ENCODE measurements around the gene AGAP5. TPM values are rescaled to one million over a fixed set of nuclear protein-coding genes. Genes with fewer than 3 reads are reported as not detected.

AGAP5 gene
- total RNA-seq, 1 donor from 2014 or later, result 9.8 TPM

GRCh38 chr10:73650537-73651331 is 47.2 kb downstream of the AGAP5 start:
- no peak overlapping the region for H3K27ac ChIP-seq
- H3K9me3 ChIP-seq, result no peaks in the 10 kb centered on the region
- no peak for DNase-seq
- no peak for TF ChIP-seq CTCF (IDR thresholded peaks at IDR 0.05)
- peak; percentile 4 for ATAC-seq
- H3K27me3 ChIP-seq, result no peaks in the 10 kb centered on the region
- peaks cover 13% of the 10 kb centered on the region for H3K4me1 ChIP-seq
- H3K36me3 ChIP-seq, result no peaks in the 10 kb centered on the region
- intact Hi-C loops (cut with DNase I), result no loop called here
- no peak overlapping the region for H3K4me3 ChIP-seq

- Histone ChIP-seq H3K9me3 (no peaks in the 10 kb centered on the region), H3K36me3 (no peaks in the 10 kb centered on the region), H3K4me1 (peaks cover 13% of the 10 kb centered on the region), H3K27me3 (no peaks in the 10 kb centered on the region), H3K27ac (no peak overlapping the region), H3K4me3 (no peak overlapping the region)
- DNase-seq (no peak), ATAC-seq (no peak)
- intact Hi-C loops (cut with DNase I), result loop anchor here (5.0 kb wide), 1 partner anchor 123 kb away; no protein-coding TSS in a partner anchor
- no peak for TF ChIP-seq CTCF (IDR thresholded peaks at IDR 0.05)
Observed at GRCh38 chr10:73649876-73650536, 47.9 kb downstream of the AGAP5 start.

GRCh38 chr10:73648975-73649829 is 48.7 kb downstream of the AGAP5 start:
- Histone ChIP-seq H3K9me3 (no peaks in the 10 kb centered on the region), H3K27me3 (no peaks in the 10 kb centered on the region), H3K4me3 (no peak overlapping the region), H3K27ac (peak overlapping the region; percentile 51), H3K36me3 (no peaks in the 10 kb centered on the region), H3K4me1 (peaks cover 13% of the 10 kb centered on the region)
- DNase-seq (no peak), ATAC-seq (no peak)
- intact Hi-C loops (cut with DNase I), result loop anchor here (5.0 kb wide), 1 partner anchor 122 kb away; no protein-coding TSS in a partner anchor
- no peak for TF ChIP-seq CTCF (IDR thresholded peaks at IDR 0.05)

- Histone ChIP-seq H3K36me3 (no peaks in the 10 kb centered on the region), H3K9me3 (no peaks in the 10 kb centered on the region), H3K4me3 (peak overlapping the region; percentile 70), H3K27me3 (no peaks in the 10 kb centered on the region), H3K4me1 (peaks cover 23% of the 10 kb centered on the region), H3K27ac (peak overlapping the region; percentile 51)
- DNase-seq (no peak), ATAC-seq (peak; percentile 1)
- TF ChIP-seq CTCF (IDR thresholded peaks at IDR 0.05), result no peak
- intact Hi-C loops (cut with DNase I), result loop anchor here (5.0 kb wide), 1 partner anchor 121 kb away; no protein-coding TSS in a partner anchor
Observed at GRCh38 chr10:73647875-73648651, 49.8 kb downstream of the AGAP5 start.
